ENCODE results near the gene PARVB. TPM values are rescaled to one million over a fixed set of nuclear protein-coding genes. Genes with fewer than 3 reads are reported as not detected.

Gene PARVB
- total and polyA plus RNA-seq, 10 of the 15 experiments (the other 5 are each of a cell fraction or from before 2014, with no cell fraction given), result 5.2 to 264 (median 76.0) TPM

- TF ChIP-seq ZNF687 (IDR thresholded peaks at IDR 0.05), result 0 out of 2 replicates have a peak, but pooled peaks have one; percentile 42
- TF ChIP-seq YY1 (IDR thresholded peaks at IDR 0.05; ENCODE audit: low read depth, low read length), result peak; percentile 32; the same call in 1 of the 2 replicates
- peak; percentile 59; the same call in 1 of the 2 replicates for TF ChIP-seq TAF1 (IDR thresholded peaks at IDR 0.05; ENCODE audit: borderline replicate concordance, low read depth, low read length)
- TF ChIP-seq E2F4 (IDR thresholded peaks at IDR 0.05; ENCODE audit: low read depth, low read length), result no peak
- TF ChIP-seq BRCA1 (IDR thresholded peaks at IDR 0.05; ENCODE audit: low read depth, low read length), result no peak
- TF ChIP-seq YBX1 (IDR thresholded peaks at IDR 0.05), result no peak
- 0 out of 2 replicates have a peak, but pooled peaks have one; percentile 37 for TF ChIP-seq ZBTB40 (IDR thresholded peaks at IDR 0.05; ENCODE audit: borderline replicate concordance)
- no peak for TF ChIP-seq NR2F1 (conservative IDR thresholded peaks at IDR 0.05)
- no peak for TF ChIP-seq JUND (IDR thresholded peaks at IDR 0.05; ENCODE audit: low read depth, low read length)
- no peak for TF ChIP-seq CBX3 (IDR thresholded peaks at IDR 0.05; ENCODE audit: borderline replicate concordance, low read depth)
- TF ChIP-seq WRNIP1 (IDR thresholded peaks at IDR 0.05; ENCODE audit: borderline replicate concordance, low read depth, low read length), result no peak
- no peak for TF ChIP-seq BACH1 (IDR thresholded peaks at IDR 0.05; ENCODE audit: borderline replicate concordance)
- TF ChIP-seq NRF1 (conservative IDR thresholded peaks at IDR 0.05; ENCODE audit: low read depth, low read length), result peak; percentile 54
- TF ChIP-seq EGR1 (IDR thresholded peaks at IDR 0.05; ENCODE audit: borderline replicate concordance in 1 of 2, low read depth in 2 of 2, low read length in 2 of 2), result peak in 1 of 2 experiments; percentile 82; a peak in 2 of 3 replicates
- no peak for TF ChIP-seq HDAC6 (IDR thresholded peaks at IDR 0.05; ENCODE audit: unreplicated experiment)
- TF ChIP-seq MLLT1 (IDR thresholded peaks at IDR 0.05), result peak; percentile 76
Measured at GRCh38 chr22:43996170-43996980, 27.7 kb upstream of the PARVB start (continued).

Data from GM12878 (cell line).